Measurements from ENCODE around the gene ZNF831.

The ZNF831 gene

GRCh38 chr20:59240006-59240405 lies 76.4 kb downstream of the ZNF831 start:
- TF ChIP-seq POLR2AphosphoS5 (IDR thresholded peaks at IDR 0.05; ENCODE audit: low read depth) (no peak), CTCF (IDR thresholded peaks at IDR 0.05; ENCODE audit: insufficient read depth, low read length) (no peak), GABPA (IDR thresholded peaks at IDR 0.05; ENCODE audit: low read depth) (no peak), REST (IDR thresholded peaks at IDR 0.05; ENCODE audit: insufficient replicate concordance, low read depth) (no peak), SPI1 (IDR thresholded peaks at IDR 0.05; ENCODE audit: borderline replicate concordance, low read depth) (no peak)
- Histone ChIP-seq H3K4me3 (replicated peaks; ENCODE audit: insufficient read depth, low read length) (no peak overlapping the region), H3K27ac (replicated peaks) (no peak overlapping the region), H3K27me3 (ENCODE audit: insufficient read depth, poor library complexity, severe bottlenecking) (no peaks in the 10 kb centered on the region)
- DNase-seq (ENCODE audit: low read depth in 1 of 2, low spot score in 1 of 2): no peak

- H3K27me3 ChIP-seq (ENCODE audit: insufficient read depth, poor library complexity, severe bottlenecking): no peaks in the 10 kb centered on the region
- no peak overlapping the region for H3K27ac ChIP-seq (replicated peaks)
- peak in 1 of 2 experiments; percentile 69 for DNase-seq (ENCODE audit: low read depth in 1 of 2, low spot score in 1 of 2)
- TF ChIP-seq POLR2AphosphoS5 (IDR thresholded peaks at IDR 0.05; ENCODE audit: low read depth): no peak
- TF ChIP-seq SPI1 (IDR thresholded peaks at IDR 0.05; ENCODE audit: borderline replicate concordance, low read depth): no peak
- TF ChIP-seq GABPA (IDR thresholded peaks at IDR 0.05; ENCODE audit: low read depth): no peak
- TF ChIP-seq CTCF (IDR thresholded peaks at IDR 0.05; ENCODE audit: insufficient read depth, low read length): no peak
- TF ChIP-seq REST (IDR thresholded peaks at IDR 0.05; ENCODE audit: insufficient replicate concordance, low read depth): no peak
- no peak overlapping the region for H3K4me3 ChIP-seq (replicated peaks; ENCODE audit: insufficient read depth, low read length)
Measured at GRCh38 chr20:59242714-59243626, 79.3 kb downstream of the ZNF831 start.

- TF ChIP-seq POLR2AphosphoS5 (IDR thresholded peaks at IDR 0.05; ENCODE audit: low read depth): no peak
- TF ChIP-seq REST (IDR thresholded peaks at IDR 0.05; ENCODE audit: insufficient replicate concordance, low read depth): no peak
- no peak for TF ChIP-seq CTCF (IDR thresholded peaks at IDR 0.05; ENCODE audit: insufficient read depth, low read length)
- no peak for TF ChIP-seq SPI1 (IDR thresholded peaks at IDR 0.05; ENCODE audit: borderline replicate concordance, low read depth)
- TF ChIP-seq GABPA (IDR thresholded peaks at IDR 0.05; ENCODE audit: low read depth): no peak
Measured at GRCh38 chr20:59246691-59247400, 83.2 kb downstream of the ZNF831 start.

More at GRCh38 chr20:59246691-59247400, 83.2 kb downstream of the ZNF831 start:
- H3K27ac ChIP-seq (replicated peaks): no peak overlapping the region
- H3K4me3 ChIP-seq (replicated peaks; ENCODE audit: insufficient read depth, low read length): no peak overlapping the region
- no peak for DNase-seq (ENCODE audit: low read depth in 1 of 2, low spot score in 1 of 2)
- H3K27me3 ChIP-seq (ENCODE audit: insufficient read depth, poor library complexity, severe bottlenecking): no peaks in the 10 kb centered on the region

All from HL-60 (cell line).